Neural cell (in vitro differentiated cells): ENCODE results near the gene CDKL4.
"Not testable (repeated sequence)": the region's sequence is repeated elsewhere in the genome, so short reads cannot be mapped to it uniquely, and the experiment has no call there.

Experiments
- CTCF ChIP-seq: fragments of 450-650 bp; IDR thresholded peaks from 2 replicates; pipeline ENCODE4 v1.5.1; 2014; ENCODE audit warnings: antibody characterized with exemption, mild to moderate bottlenecking, moderate library complexity; ENCODE audit not compliant: poor library complexity, severe bottlenecking
- EZH2 ChIP-seq: fragments of 200-600, 300-800 bp; shearing (Covaris generic), sonication (generic); IDR thresholded peaks from 2 replicates; pipeline ENCODE4 v1.6.1; 2014; ENCODE audit warnings: antibody characterized with exemption, low read length, borderline replicate concordance, mild to moderate bottlenecking; ENCODE audit not compliant: insufficient read depth, poor library complexity, severe bottlenecking
- MXI1 ChIP-seq: fragments of 450-650 bp; conservative IDR thresholded peaks from 2 replicates; pipeline ENCODE4 v1.6.1; 2014; ENCODE audit warnings: antibody characterized with exemption, mild to moderate bottlenecking; ENCODE audit not compliant: poor library complexity, severe bottlenecking
- POLR2AphosphoS5 ChIP-seq: IDR thresholded peaks from 2 replicates; pipeline ENCODE4 v1.6.1; 2012
- TAF1 ChIP-seq: IDR thresholded peaks from 2 replicates; pipeline ENCODE4 v1.6.1; 2012; ENCODE audit warnings: low read depth

GRCh38 chr2:39155573-39155972 is 88.2 kb downstream of the CDKL4 start:
- not testable (repeated sequence) for TF ChIP-seq TAF1, POLR2AphosphoS5, CTCF, EZH2, MXI1
